GM21825 (cell line): ENCODE measurements around the gene TRAPPC12.

Experiments used
- ATAC-seq: cut with Tn5 transposase; IDR thresholded peaks from one replicate; pipeline ENCODE4 v1.9.1; 2021; ENCODE audit warnings: mild to moderate bottlenecking, moderate library complexity; ENCODE audit not compliant: unreplicated experiment

The TRAPPC12 gene

DNA sequence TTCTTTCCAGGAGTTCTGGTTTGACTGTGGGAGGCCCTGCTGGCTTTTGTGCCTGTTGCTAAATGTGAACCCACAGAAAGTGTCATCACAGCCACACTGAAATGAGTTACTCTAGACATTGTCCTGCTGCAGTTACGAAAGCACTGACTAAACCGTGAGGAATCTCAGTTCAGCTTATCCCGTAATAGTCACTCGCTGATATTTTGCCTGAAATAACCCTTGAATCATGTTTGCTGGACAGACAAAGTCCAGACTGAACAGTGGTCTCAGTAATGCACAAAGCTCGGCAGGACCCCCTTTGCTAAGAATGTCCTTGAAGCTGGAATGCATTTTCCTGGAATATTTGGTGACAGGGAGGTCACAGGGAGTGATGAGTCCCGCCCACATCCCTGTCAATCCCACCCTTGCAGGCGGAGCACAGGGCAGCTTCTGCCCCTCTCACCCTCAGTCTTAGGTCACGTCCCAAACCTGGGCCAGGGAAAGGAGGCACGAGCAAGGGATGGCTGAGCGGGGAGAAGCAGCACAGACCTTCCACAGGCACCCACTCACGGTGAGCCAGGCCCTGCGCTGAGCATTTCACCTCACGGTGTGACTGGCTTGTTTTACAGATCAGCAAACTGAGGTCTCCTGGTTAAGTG is 86.5 kb downstream of the TRAPPC12 start:
- ATAC-seq = no peak

DNA sequence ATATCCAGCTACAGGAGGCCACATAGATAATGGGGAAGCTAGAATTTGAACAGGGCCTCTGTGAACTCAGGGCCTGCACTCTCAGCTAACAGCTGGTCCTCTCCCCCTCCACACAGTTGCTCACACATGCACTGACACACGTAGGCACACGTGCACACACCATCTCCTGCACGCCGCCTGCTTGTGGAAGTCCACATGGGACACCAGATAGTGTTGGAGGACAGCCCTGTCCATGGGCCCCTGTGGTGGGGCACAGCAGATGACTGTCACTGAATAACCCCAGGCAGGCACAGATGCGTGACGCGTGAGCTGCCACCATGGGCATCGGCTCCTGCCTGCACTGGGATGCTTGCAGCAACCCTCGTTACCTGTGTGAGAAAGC is 87.0 kb downstream of the TRAPPC12 start:
- no peak for ATAC-seq

DNA sequence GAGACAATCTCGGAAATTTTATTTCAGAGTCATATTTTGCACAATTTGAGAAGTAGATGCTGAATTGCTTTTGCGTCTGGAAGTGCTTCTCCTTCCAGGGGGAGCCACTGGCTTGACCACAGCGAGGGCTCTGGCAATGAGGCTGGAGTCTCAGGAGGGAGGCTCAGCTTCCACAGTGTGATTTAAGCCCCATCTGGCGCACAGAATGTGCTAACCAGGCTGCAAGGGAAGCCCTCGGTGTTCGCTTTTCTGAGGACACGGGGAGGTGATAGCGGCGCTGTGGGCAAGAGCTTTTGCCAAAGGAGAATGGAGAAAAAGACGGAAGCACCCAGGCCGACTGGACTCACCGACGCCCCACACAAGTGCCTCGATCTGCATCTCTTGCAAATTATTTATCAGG is 87.5 kb downstream of the TRAPPC12 start:
- ATAC-seq = no peak

DNA sequence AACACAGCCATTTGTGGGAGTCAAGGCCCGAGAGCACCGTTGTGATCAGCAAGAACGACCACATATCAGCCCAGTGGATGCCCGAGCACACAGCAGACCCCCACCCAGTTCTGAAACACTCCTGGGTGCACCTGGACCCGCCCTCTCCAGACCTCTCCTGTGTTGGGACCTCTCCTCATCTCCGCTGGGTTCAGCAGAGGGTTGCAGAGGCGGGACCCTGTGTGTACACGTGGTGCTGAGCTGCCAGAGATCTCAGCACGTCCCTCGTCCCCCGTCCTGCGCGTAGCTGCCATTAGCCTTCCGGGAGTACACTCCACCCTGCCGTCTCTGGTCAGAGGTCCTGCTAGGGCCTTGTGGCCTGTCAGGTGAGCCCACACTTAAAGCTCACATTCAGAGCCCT is 88.2 kb downstream of the TRAPPC12 start:
- no peak for ATAC-seq

DNA sequence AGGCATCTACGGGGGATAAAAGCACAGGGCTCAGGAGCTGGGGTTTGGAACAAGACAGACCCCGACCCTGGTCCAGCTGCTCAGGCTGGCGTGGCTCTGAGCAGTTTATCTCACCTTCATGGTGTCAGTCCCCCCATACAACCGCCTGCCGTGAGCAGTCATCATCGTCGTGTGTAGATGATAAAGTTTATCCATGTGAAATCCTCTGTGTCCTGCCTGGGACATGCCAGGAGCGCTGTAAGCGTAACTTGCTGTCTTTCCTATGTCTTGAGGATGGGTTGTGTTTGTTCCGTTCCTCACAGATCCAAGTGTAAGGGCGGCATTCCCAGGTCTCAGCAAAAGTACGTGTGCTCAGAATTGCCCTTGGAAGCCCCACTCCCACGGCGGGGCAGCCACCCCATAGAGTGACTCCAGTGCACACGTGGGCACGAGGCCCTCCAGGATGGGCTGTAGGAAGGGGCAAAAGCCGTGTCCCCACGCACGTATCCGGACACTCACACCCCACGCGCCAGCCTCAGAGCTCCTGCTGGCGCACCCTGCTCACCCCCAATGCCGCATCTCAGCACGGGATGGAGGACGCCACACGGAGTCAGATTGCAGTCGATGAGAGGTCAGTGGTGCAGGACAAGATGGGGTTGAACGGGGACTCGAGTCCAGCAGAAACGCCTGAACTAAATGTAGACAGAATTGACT is 88.9 kb downstream of the TRAPPC12 start:
- ATAC-seq = no peak

DNA sequence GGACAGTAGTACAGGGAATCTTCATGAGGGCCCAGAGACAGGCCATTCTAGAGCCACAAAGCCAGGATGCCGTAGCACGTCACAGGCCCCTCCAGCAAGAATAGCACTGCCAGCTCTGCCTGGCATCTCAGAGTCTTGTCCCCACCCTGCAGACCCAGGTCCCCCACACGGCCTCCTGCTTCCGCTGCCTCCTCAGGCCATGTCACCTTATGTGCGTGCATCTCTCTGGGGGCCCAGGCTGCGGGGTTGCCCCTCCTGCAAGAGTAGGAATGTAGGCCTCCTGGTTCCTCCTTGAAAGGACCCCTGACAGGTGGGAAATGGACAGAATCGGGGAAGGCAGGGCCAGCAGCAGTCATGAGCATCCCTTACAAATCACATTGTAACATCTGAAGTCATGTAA is 90.0 kb downstream of the TRAPPC12 start:
- no peak for ATAC-seq

DNA sequence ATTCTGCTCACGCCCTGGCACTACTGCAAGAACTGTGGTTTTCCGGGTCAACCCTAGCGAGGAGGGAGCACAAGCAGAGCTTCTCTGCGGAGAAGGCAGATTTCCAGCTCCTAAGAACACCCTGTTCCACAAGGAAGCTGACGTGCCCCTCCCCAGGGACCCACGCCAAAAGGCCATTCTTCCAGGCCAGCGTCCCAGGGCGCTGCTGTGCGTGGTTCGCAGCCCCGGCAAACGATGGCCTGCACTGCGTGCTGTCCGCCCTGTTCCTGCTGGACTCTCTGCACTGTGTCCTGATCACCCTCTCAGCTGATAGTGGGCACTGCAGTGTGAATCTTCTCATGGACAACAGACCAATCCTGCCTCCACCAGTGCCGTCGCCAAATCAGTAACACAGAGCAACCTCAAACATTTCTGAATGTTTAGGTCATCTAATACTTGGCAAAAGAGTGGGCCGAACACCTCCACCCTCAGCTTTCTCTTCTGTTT is 90.7 kb downstream of the TRAPPC12 start:
- no peak for ATAC-seq

DNA sequence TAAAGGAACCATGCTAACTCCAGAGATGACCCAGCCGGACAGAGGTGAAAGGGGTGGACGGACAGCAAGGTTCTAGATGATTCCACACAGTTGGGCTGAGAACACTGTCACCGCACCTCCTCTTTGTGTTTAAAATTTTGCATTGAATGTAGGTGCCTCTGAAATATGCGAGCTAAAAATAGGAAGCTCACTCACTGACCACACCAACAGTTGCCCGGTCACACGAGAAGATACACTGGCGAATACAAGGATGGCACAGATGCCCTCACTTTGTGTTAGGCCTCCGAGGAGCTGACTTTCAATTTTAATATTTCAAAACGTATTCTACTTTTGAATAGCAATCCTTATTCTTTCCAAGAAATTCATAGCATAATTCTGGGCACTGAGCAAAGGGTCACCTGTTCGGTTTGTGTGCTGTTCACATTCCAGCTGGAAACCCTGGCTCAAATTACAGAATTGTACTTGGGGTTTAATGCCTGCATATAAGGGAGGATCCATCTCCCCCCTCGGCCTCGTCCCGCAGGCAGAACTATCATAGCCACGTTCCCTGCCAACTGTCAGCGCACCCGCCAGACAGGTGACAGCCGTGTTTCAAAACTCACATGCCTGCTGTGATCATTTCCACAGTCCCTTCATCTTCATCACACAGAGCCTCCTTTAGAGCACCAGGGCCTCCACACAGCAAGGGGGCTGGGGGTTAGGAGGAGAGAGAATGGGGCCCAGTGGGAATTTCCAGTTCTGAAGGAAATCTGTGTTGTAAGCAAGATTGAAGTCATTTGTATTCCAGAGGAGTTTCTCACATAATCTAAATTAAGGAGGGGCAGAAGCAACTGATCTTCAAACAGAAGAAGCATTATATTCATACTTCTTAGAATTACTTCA is 91.6 kb downstream of the TRAPPC12 start:
- ATAC-seq = no peak

DNA sequence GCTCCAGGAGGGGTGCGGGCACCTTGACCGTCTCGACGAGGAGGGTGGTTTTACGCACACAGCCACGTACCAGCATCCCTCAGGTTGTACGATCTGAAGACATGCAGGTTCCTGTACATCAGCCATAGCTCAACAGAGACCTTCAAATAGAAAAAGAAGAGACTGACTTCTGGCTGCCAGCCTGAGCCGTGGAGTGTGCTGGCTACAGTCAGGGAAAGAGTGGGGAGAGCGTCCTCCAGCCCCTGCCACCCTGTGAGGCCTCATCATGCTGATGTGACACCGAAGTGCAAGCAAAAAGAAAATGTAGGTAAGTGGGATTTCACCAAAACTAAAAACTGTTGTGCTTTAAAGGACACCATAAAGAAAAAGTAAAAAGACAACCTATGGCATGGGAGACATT is 92.8 kb downstream of the TRAPPC12 start:
- ATAC-seq = no peak

DNA sequence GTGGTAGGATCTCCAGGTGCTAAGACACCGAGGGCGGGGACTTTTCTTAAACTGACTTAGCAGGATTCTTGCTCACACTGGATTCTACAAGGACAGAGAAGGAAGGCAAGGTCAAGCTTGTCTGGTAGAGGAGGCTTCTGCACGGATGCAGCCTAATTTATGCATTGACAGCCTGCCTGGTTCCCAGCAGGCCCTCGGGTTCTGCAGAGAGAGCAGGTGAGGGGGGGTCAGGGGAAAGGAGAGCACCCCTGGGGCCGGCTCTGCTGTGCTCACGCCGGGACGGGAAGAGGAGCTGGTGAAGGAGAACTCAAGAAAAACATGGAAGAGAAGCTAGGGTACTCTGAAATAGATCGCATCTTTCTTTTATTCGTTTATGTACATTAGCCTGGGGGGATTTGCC is 93.5 kb downstream of the TRAPPC12 start:
- ATAC-seq = no peak

DNA sequence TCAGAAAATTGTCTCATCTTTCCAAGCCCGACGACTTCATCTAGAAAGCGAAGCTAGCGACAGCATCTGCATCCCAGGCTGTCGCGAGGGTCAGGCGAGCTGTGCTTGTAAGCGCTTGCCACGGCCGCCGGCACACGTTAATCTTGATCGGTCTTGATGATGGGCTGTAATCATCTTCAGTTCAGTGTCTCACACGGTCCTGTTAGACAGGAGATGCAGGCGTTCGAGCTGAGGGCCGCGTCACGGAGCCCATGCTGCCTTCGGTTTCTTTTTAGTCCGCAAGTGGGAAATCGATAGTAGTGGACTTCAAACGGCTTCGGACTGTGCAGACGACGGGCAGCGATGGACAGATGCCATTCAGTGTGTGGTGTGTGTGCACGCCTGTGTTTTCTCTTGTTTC is 96.3 kb downstream of the TRAPPC12 start:
- ATAC-seq = no peak

DNA sequence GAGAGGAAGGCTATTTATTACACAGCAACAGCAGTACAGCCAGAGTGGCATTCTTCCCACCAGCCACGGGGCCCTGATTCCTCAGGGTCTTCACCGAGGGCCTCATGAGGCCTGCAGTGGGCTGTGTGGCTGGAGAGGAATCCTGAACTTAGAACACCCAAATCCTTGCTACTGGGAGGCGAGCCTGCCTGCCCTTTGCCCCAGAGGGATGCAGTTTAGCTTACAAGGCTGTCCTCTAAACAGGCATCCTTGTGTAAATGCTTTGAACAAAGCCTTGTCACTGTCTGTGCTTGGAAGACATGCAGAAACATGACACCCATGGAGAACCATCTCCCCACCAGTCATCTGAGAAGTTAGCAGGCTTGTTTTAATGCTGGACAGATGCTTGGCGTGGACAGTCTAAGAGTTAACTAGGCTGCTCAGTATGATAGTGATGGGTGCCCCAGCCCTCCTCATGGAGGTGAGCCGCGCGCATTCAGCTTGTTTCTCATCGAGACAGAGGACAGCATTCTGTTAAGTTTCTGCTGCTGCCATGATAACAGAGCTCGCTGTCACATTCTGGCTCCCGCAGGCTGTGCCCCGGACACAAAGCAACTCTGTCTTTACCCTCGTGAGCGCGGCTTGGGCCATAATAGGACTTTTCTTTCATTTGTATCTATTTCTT is 97.0 kb downstream of the TRAPPC12 start:
- ATAC-seq = no peak

DNA sequence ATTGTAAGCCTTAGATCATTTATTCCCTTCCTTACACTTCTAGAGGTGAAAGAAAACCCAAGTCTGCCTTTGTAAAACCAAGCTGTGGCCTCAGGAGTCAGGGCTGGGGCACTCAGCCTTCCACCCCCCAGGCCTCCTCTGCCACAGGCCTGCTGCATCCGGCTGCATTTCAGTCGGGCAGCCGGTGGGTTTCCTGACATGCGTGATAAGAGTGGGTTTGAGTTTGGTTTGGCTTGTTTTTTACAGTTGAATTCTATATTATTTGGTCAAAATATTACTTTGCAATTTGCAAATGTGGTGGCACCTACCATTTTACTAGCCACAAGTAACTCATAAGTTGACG is 97.5 kb downstream of the TRAPPC12 start:
- no peak for ATAC-seq

DNA sequence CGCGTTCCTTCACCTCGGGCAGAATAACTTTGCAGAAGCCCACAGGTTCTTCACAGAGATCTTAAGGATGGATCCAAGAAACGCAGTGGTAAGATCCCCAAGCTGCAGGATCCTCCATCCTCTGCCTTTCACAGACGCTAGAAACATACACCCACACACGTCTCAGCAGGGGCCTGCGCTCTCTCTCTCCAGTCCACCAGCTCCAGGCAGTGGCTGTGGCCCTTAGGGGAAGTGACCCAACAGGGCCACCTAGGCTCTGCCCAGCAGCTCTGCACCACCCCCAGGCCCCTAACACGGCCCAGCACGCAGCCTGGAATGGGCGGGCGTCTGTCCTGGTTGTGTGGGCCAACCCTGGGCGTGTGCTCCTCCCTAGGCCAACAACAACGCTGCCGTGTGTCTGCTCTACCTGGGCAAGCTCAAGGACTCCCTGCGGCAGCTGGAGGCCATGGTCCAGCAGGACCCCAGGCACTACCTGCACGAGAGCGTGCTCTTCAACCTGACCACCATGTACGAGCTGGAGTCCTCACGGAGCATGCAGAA is 99.4 kb downstream of the TRAPPC12 start:
- ATAC-seq = no peak

DNA sequence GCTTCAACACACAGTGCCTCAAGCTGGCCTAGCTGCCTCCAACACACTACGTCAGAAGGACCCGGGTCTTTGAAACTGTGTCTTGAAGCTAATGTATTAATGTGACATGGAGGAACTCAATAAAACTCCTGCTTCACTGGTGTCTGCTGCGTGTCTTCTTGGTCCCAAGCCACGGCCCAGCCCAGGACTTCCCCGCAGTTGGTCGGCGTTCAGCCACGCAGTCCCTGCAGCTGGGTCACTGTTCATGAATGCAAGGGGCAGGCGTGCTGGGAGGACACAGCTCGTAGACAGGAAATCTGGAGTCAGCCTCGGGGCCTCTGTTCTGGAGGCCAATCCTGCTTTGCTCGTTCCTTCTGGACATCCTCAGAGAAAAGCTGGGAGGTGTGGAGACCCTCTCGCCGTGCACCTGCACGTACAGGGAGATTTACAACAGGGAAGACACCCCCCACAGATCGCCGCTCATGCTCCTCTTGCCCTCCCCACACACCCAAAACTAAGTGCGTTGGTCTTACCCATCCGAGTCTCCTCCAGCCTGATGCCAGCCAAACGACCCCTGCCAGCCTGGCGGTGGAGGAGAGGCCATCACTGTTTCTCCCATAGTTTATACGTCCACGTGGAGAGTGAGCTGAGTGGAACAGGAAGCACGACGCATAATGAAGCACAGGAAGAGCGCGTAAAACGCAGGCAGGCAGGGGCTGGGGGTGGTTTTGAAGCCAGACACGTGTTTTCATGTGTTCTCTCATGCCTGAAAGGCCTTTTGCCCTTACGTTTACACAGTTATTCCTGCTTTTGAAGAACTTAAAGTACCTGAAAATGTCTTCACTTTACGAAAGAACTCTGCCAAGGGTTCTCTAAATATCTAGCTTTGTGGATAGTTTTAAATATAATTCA is 100.2 kb downstream of the TRAPPC12 start:
- no peak for ATAC-seq

DNA sequence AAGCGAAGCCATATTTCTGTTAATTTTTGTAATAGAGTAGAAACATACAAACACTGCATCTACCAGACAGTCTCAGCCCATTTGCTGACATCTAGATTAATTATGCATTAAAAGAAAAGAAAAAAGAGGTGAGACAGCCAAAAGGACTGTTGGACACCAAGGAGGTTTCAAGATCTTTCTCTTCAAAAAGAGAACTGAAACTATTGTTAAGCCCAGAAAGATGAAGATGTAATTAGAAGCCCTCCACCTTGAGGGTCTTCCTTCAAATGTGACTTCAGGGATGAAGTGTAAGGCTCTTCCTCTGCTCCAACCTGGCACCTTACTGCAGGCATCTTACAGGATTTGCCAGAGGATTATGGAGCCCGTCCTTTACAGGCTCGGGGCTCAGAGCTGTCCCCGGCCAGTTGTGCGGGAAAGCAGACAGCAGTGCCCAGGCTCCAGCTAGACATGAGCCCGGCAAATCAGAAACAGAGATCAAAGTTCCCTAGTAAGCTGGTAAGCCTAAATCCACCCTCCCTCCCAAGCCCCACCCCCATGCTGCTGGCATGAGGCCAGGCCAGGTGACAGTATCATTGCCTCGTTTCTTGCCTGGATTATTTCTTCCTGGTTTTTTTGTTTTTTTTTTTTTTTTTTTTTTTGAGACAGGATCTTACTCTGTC is 101.0 kb downstream of the TRAPPC12 start:
- no peak for ATAC-seq

DNA sequence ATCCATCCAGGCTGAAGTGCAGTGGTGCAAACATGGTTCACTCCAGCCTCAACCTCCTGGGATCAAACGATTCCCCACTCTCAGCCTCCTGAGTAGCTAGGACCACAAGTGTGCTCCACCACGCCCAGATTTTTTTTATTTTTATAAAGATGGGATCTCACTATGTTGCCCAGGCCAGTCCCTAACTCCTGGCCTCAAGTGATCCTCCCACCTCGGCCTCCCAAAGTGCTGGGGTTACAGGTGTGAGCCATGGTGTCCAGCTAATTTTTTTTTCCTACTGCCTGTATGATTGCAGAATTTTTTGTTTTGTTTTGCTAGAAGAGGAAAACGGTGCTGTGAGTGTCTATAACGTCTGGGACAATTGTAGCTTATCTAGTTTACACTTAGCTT is 101.5 kb downstream of the TRAPPC12 start:
- ATAC-seq = no peak

DNA sequence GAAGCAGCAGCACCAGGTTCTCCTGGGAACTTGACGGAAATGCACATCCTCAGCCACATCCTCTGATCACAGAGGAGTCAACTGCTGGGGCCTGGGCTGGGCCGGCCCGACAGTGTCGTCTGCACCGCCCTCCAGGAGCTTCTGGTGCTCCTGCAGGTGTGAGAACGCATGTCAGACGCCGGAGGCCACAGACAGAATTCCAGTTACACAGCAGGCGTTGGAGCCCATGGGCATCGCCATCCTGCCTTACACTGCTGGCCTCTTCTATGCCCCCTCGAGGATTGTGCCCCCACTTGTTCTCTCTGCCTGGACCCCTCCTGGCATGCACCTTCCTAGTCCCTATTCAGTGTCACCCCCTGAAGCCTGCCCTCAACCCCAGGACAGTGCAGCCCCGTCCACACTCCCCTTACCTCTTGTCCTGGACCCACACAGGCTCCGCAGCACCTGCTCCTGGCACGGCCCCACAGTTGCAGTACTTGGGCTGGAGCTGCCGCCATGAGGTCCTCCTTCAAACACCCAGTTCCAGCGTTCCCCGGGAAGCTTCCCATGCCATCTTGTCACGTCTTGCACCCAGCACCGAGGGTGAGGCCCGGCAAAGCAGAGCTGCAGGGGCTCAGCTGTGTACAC is 102.4 kb downstream of the TRAPPC12 start:
- no peak for ATAC-seq

DNA sequence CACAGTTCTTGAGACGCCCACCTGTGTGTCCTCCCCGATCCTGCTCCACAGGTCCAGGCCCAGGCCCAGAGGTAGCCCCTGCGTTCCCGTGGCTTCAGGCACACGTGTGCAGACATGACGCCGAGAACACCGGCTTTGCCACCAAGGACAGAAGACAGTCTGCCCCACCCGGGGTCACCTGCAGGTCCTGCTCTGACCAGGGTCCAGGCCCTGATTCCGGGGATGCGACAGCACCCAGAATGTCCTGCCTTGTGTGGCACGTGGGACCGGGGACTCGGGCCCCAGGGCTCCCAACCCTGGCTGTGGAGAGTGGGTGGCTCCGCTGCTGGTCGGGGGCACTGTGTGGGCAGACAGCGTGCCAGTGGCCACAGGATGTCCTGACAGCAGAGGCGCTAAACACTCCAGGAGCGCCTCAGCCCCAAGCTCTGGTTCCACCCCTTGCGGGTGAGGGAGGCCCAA is 102.9 kb downstream of the TRAPPC12 start:
- no peak for ATAC-seq
